ENCODE measurements around the gene CARHSP1. TPM values are rescaled to one million over a fixed set of nuclear protein-coding genes. Genes with fewer than 3 reads are reported as not detected.

Gene CARHSP1
- total and polyA plus RNA-seq, 2 of the 8 experiments (the other 6 are each of a cell fraction or from before 2014, with no cell fraction given) = 292 to 300 TPM

DNA sequence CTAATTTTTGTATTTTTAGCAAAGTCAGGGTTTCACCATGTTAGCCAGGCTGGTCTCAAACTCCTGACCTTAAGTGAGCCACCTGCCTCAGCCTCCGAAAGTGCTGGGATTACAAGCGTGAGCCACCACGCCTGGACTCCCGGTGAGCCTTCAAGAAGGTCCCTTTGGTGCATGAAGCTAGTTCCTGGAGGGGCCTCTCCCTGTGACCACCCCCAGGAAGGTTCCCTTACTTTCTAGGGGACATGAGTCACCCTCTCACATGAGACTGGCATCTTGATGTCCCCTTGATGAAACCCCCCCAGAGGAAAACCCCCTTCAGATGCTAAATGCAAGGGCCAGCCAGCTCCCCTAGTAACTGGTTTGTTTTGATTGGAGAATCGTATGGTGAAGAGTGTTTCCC is 12.8 kb downstream of the CARHSP1 start (continued):
- TF ChIP-seq, protein P1, sequence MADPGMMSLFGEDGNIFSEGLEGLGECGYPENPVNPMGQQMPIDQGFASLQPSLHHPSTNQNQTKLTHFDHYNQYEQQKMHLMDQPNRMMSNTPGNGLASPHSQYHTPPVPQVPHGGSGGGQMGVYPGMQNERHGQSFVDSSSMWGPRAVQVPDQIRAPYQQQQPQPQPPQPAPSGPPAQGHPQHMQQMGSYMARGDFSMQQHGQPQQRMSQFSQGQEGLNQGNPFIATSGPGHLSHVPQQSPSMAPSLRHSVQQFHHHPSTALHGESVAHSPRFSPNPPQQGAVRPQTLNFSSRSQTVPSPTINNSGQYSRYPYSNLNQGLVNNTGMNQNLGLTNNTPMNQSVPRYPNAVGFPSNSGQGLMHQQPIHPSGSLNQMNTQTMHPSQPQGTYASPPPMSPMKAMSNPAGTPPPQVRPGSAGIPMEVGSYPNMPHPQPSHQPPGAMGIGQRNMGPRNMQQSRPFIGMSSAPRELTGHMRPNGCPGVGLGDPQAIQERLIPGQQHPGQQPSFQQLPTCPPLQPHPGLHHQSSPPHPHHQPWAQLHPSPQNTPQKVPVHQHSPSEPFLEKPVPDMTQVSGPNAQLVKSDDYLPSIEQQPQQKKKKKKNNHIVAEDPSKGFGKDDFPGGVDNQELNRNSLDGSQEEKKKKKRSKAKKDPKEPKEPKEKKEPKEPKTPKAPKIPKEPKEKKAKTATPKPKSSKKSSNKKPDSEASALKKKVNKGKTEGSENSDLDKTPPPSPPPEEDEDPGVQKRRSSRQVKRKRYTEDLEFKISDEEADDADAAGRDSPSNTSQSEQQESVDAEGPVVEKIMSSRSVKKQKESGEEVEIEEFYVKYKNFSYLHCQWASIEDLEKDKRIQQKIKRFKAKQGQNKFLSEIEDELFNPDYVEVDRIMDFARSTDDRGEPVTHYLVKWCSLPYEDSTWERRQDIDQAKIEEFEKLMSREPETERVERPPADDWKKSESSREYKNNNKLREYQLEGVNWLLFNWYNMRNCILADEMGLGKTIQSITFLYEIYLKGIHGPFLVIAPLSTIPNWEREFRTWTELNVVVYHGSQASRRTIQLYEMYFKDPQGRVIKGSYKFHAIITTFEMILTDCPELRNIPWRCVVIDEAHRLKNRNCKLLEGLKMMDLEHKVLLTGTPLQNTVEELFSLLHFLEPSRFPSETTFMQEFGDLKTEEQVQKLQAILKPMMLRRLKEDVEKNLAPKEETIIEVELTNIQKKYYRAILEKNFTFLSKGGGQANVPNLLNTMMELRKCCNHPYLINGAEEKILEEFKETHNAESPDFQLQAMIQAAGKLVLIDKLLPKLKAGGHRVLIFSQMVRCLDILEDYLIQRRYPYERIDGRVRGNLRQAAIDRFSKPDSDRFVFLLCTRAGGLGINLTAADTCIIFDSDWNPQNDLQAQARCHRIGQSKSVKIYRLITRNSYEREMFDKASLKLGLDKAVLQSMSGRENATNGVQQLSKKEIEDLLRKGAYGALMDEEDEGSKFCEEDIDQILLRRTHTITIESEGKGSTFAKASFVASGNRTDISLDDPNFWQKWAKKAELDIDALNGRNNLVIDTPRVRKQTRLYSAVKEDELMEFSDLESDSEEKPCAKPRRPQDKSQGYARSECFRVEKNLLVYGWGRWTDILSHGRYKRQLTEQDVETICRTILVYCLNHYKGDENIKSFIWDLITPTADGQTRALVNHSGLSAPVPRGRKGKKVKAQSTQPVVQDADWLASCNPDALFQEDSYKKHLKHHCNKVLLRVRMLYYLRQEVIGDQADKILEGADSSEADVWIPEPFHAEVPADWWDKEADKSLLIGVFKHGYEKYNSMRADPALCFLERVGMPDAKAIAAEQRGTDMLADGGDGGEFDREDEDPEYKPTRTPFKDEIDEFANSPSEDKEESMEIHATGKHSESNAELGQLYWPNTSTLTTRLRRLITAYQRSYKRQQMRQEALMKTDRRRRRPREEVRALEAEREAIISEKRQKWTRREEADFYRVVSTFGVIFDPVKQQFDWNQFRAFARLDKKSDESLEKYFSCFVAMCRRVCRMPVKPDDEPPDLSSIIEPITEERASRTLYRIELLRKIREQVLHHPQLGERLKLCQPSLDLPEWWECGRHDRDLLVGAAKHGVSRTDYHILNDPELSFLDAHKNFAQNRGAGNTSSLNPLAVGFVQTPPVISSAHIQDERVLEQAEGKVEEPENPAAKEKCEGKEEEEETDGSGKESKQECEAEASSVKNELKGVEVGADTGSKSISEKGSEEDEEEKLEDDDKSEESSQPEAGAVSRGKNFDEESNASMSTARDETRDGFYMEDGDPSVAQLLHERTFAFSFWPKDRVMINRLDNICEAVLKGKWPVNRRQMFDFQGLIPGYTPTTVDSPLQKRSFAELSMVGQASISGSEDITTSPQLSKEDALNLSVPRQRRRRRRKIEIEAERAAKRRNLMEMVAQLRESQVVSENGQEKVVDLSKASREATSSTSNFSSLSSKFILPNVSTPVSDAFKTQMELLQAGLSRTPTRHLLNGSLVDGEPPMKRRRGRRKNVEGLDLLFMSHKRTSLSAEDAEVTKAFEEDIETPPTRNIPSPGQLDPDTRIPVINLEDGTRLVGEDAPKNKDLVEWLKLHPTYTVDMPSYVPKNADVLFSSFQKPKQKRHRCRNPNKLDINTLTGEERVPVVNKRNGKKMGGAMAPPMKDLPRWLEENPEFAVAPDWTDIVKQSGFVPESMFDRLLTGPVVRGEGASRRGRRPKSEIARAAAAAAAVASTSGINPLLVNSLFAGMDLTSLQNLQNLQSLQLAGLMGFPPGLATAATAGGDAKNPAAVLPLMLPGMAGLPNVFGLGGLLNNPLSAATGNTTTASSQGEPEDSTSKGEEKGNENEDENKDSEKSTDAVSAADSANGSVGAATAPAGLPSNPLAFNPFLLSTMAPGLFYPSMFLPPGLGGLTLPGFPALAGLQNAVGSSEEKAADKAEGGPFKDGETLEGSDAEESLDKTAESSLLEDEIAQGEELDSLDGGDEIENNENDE (IDR thresholded peaks at IDR 0.05; ENCODE audit: insufficient replicate concordance, low read length) = no peak
- TF ChIP-seq RAD21 (IDR thresholded peaks at IDR 0.05 in 1 of 2, conservative IDR thresholded peaks at IDR 0.05 in 1 of 2; ENCODE audit: low read depth in 2 of 2, low read length in 2 of 2) = no peak
- TF ChIP-seq MAFK (IDR thresholded peaks at IDR 0.05; ENCODE audit: low read depth, low read length) = no peak
- TF ChIP-seq, protein P2, sequence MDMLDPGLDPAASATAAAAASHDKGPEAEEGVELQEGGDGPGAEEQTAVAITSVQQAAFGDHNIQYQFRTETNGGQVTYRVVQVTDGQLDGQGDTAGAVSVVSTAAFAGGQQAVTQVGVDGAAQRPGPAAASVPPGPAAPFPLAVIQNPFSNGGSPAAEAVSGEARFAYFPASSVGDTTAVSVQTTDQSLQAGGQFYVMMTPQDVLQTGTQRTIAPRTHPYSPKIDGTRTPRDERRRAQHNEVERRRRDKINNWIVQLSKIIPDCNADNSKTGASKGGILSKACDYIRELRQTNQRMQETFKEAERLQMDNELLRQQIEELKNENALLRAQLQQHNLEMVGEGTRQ (IDR thresholded peaks at IDR 0.05; ENCODE audit: low read length) = no peak
- TF ChIP-seq PHF8 (conservative IDR thresholded peaks at IDR 0.05; ENCODE audit: low read depth, low read length) = no peak
- no peak for TF ChIP-seq SUZ12 (IDR thresholded peaks at IDR 0.05; ENCODE audit: low read length)
